Neutrophil (primary cell): Measurements from ENCODE around the gene PEAK1.

Source experiments
- H3K27ac ChIP-seq: fragments of 200-600 bp; sonication (generic); 2 replicates; pipeline ENCODE4 v1.5.1; 2016; ENCODE audit warnings: mild to moderate bottlenecking, moderate library complexity
- H3K27me3 ChIP-seq: fragments of 200-600 bp; sonication (generic); 2 replicates; pipeline ENCODE4 v1.6.0; 2016; ENCODE audit warnings: mild to moderate bottlenecking
- H3K36me3 ChIP-seq: fragments of 200-600 bp; sonication (generic); 2 replicates; pipeline ENCODE4 v1.5.1; 2017
- H3K4me1 ChIP-seq, 2 experiments: fragments of 200-600 bp in 1 of 2; sonication (generic) in 1 of 2; 1 replicate in 1 of 2; 2 replicates in 1 of 2; pipeline versions ENCODE4 v1.5.1 to v1.6.1; 2013 to 2016; ENCODE audit warnings: low read depth in 1 of 2, low read length in 1 of 2, mild to moderate bottlenecking in 1 of 2, moderate library complexity in 1 of 2; ENCODE audit not compliant: control insufficient read depth in 1 of 2, insufficient read depth in 1 of 2
- H3K4me3 ChIP-seq, 2 experiments: fragments of 200-600 bp in 1 of 2; sonication (generic) in 1 of 2; 1 replicate in 1 of 2; 2 replicates in 1 of 2; pipeline ENCODE4 v1.5.1; 2013 to 2016; ENCODE audit warnings: low read depth in 1 of 2, low read length in 1 of 2, mild to moderate bottlenecking in 1 of 2, moderate library complexity in 1 of 2
- H3K9me3 ChIP-seq: fragments of 200-600 bp; sonication (generic); 2 replicates; pipeline ENCODE4 v1.5.1; 2016
- CTCF ChIP-seq: fragments of 200-600 bp; sonication (generic); IDR thresholded peaks from 2 replicates; pipeline ENCODE4 v1.5.1; 2016; ENCODE audit warnings: antibody characterized with exemption

The PEAK1 gene

GRCh38 chr15:77355321-77355720, 64.6 kb downstream of the PEAK1 start:
- H3K9me3 ChIP-seq = no peaks in the 10 kb centered on the region
- peaks cover 13 to 19% of the 10 kb centered on the region in 2 experiments for H3K4me1 ChIP-seq
- H3K27me3 ChIP-seq = no peaks in the 10 kb centered on the region
- H3K27ac ChIP-seq = no peak overlapping the region
- H3K4me3 ChIP-seq = no peak overlapping the region
- TF ChIP-seq CTCF = no peak
- no peaks in the 10 kb centered on the region for H3K36me3 ChIP-seq

DNA sequence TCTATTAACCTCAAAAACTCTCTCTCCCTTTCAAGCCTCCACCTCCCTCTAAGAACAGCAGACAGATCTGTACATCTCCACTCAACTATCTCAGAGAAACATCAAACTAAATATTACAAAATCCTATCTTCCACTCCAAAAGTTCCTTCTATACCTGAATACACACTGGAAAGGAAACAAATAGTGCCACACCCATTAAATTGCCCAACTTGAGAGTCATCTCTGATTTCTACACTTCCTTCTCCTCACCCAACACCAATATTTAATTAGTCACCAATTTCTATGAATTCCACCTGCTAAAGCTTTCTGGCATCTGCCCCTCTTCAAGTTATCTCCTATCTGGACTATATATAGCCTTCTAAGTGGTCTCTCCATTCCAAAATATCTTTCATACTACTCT, 65.8 kb downstream of the PEAK1 start:
- Histone ChIP-seq H3K36me3 (no peaks in the 10 kb centered on the region), H3K9me3 (no peaks in the 10 kb centered on the region), H3K27me3 (no peaks in the 10 kb centered on the region), H3K27ac (peak overlapping the region; percentile 57), H3K4me1 (peaks cover 13 to 19% of the 10 kb centered on the region in 2 experiments), H3K4me3 (no peak overlapping the region)
- no peak for TF ChIP-seq CTCF

GRCh38 chr15:77352887-77353286, 67.0 kb downstream of the PEAK1 start:
- no peaks in the 10 kb centered on the region for H3K9me3 ChIP-seq
- no peak overlapping the region for H3K4me3 ChIP-seq
- H3K27ac ChIP-seq = no peak overlapping the region
- no peaks in the 10 kb centered on the region for H3K36me3 ChIP-seq
- H3K27me3 ChIP-seq = no peaks in the 10 kb centered on the region
- peaks cover 13 to 19% of the 10 kb centered on the region in 2 experiments for H3K4me1 ChIP-seq
- no peak for TF ChIP-seq CTCF

GRCh38 chr15:77350792-77351191, 69.1 kb downstream of the PEAK1 start:
- H3K27me3 ChIP-seq = no peaks in the 10 kb centered on the region
- no peaks in the 10 kb centered on the region for H3K36me3 ChIP-seq
- no peak overlapping the region for H3K4me3 ChIP-seq
- H3K27ac ChIP-seq = no peak overlapping the region
- no peak for TF ChIP-seq CTCF
- peaks cover 13 to 19% of the 10 kb centered on the region in 2 experiments for H3K4me1 ChIP-seq
- H3K9me3 ChIP-seq = no peaks in the 10 kb centered on the region

DNA sequence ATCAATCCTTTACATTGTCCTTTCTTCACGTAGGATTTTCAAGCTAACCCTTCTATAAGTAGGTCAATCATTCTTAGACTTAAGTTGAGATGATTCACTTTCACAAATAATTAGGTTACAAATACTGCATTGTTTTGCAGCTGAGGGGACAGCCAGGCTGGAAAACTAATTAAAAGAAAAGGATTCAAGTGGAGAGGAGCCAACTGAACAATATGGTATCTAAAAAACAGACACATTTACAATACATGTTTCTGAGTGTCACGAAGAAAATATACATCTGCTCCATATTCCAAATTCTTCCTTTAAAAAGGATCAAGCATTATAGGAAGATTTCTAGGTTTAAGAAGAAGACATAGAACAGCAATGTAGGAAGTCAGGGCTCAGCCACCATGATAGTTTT, 70.2 kb downstream of the PEAK1 start:
- no peak overlapping the region for H3K4me3 ChIP-seq
- no peaks in the 10 kb centered on the region for H3K36me3 ChIP-seq
- H3K9me3 ChIP-seq = no peaks in the 10 kb centered on the region
- no peak for TF ChIP-seq CTCF
- H3K4me1 ChIP-seq = peaks cover 13 to 19% of the 10 kb centered on the region in 2 experiments
- no peak overlapping the region for H3K27ac ChIP-seq
- no peaks in the 10 kb centered on the region for H3K27me3 ChIP-seq

- Histone ChIP-seq H3K27me3 (no peaks in the 10 kb centered on the region), H3K4me1 (peaks cover 3 to 8% of the 10 kb centered on the region in 2 experiments), H3K36me3 (no peaks in the 10 kb centered on the region), H3K9me3 (no peaks in the 10 kb centered on the region), H3K27ac (no peak overlapping the region), H3K4me3 (no peak overlapping the region)
- no peak for TF ChIP-seq CTCF
These were observed 71.4 kb downstream of the PEAK1 start for GRCh38 chr15:77348511-77348910.
